Peyer's patch (tissue), 4 donors: ENCODE measurements around the gene PLEKHG1.

Experiments
- POLR2A ChIP-seq, 2 donors: fragments of 450-650 bp; IDR thresholded peaks; one replicate each; pipeline ENCODE4 v1.5.1; 2017; ENCODE audit warnings: antibody characterized with exemption in 2 of 2, mild to moderate bottlenecking in 2 of 2, moderate library complexity in 2 of 2
- TF ChIP-seq, protein P1 (sequence below), 6 experiments: fragments of 450-650 bp in 4 of 6; fragments of 200-600 bp in 2 of 6; sonication (generic) in 1 of 6; IDR thresholded peaks; one replicate each; pipeline ENCODE4 v1.5.1; 2017 to 2019; ENCODE audit warnings: antibody characterized with exemption in 6 of 6, mild to moderate bottlenecking in 3 of 6, moderate library complexity in 1 of 6

DNA sequence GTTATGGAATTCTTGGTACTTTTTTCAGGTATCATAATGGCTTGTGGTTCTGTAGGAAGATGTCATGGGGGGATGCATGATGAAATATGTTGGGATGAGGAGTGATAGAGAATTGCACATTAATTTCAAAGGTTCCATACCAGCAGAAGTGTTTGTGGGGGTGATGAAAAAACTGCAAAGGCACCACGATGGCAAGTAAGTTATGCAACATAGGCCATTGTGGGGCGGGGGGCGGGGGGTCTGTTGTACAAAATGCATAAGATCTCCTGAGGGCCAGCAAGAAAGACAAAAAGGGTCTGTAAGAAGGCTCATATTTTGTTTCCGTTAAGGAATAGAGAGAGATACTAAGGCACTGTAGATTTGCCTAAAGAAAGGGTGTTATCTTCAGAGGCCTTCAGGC lies 26.2 kb downstream of the PLEKHG1 start:
- TF ChIP-seq, protein P1, sequence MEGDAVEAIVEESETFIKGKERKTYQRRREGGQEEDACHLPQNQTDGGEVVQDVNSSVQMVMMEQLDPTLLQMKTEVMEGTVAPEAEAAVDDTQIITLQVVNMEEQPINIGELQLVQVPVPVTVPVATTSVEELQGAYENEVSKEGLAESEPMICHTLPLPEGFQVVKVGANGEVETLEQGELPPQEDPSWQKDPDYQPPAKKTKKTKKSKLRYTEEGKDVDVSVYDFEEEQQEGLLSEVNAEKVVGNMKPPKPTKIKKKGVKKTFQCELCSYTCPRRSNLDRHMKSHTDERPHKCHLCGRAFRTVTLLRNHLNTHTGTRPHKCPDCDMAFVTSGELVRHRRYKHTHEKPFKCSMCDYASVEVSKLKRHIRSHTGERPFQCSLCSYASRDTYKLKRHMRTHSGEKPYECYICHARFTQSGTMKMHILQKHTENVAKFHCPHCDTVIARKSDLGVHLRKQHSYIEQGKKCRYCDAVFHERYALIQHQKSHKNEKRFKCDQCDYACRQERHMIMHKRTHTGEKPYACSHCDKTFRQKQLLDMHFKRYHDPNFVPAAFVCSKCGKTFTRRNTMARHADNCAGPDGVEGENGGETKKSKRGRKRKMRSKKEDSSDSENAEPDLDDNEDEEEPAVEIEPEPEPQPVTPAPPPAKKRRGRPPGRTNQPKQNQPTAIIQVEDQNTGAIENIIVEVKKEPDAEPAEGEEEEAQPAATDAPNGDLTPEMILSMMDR (IDR thresholded peaks at IDR 0.05): no peak
- no peak for TF ChIP-seq POLR2A (IDR thresholded peaks at IDR 0.05)
